Hepatocyte (in vitro differentiated cells): ENCODE results near the gene SNX11.

ENCODE experiments used
- CTCF ChIP-seq: fragments of 200-600 bp; sonication (generic); IDR thresholded peaks from 2 replicates; pipeline ENCODE4 v1.5.1; 2016; ENCODE audit warnings: antibody characterized with exemption, mild to moderate bottlenecking; ENCODE audit not compliant: poor library complexity
- EZH2 ChIP-seq: fragments of 200-600 bp; sonication (generic); IDR thresholded peaks from 2 replicates; pipeline ENCODE4 v1.6.1; 2016; ENCODE audit warnings: antibody characterized with exemption, mild to moderate bottlenecking, borderline replicate concordance

GRCh38 chr17:48060249-48060648, 47.3 kb upstream of the SNX11 start:
- no peak for TF ChIP-seq CTCF
- no peak for TF ChIP-seq EZH2
